HFF-Myc (cell line): Measurements from ENCODE around the gene SV2A.
"Not testable (repeated sequence)": the region's sequence is repeated elsewhere in the genome, so short reads cannot be mapped to it uniquely, and the experiment has no call there.

Experiments
- DNase-seq: peaks from one replicate; pipeline ENCODE4 v3.0.0-alpha.2; 2011; ENCODE audit warnings: low read depth; ENCODE audit errors: extremely low read depth
- H3K4me3 ChIP-seq: replicated peaks from 2 replicates; pipeline ENCODE4 v1.5.1; 2011; ENCODE audit warnings: low read depth, mild to moderate bottlenecking, control low read depth, low read length
- CTCF ChIP-seq: IDR thresholded peaks from 2 replicates; pipeline ENCODE4 v1.5.1; 2012; ENCODE audit warnings: mild to moderate bottlenecking, low read depth, low read length, control low read depth; ENCODE audit errors: missing control alignments

Gene SV2A

GRCh38 chr1:149887456-149888246, 30.0 kb downstream of the SV2A start:
- TF ChIP-seq CTCF: no peak
- H3K4me3 ChIP-seq: peak overlapping the region; percentile 57
- peak; percentile 97 for DNase-seq

GRCh38 chr1:149887196-149887455, 30.5 kb downstream of the SV2A start:
- H3K4me3 ChIP-seq: peak overlapping the region; percentile 57
- DNase-seq: not testable (repeated sequence)

GRCh38 chr1:149886396-149887195, 31.0 kb downstream of the SV2A start:
- no peak for TF ChIP-seq CTCF
- peak; percentile 99 for DNase-seq
- H3K4me3 ChIP-seq: peak overlapping the region; percentile 57

GRCh38 chr1:149886121-149886395, 31.6 kb downstream of the SV2A start:
- peak overlapping the region; percentile 57 for H3K4me3 ChIP-seq
- DNase-seq: not testable (repeated sequence)

GRCh38 chr1:149885339-149886120, 32.1 kb downstream of the SV2A start:
- peak; percentile 77 for DNase-seq
- TF ChIP-seq CTCF: no peak

GRCh38 chr1:149884433-149885338, 33.0 kb downstream of the SV2A start:
- DNase-seq: no peak
- H3K4me3 ChIP-seq: peak overlapping the region; percentile 57
- no peak for TF ChIP-seq CTCF

More at GRCh38 chr1:149885339-149886120, 32.1 kb downstream of the SV2A start:
- peak overlapping the region; percentile 57 for H3K4me3 ChIP-seq

GRCh38 chr1:149883598-149884247, 33.9 kb downstream of the SV2A start:
- no peak for TF ChIP-seq CTCF
- no peak for DNase-seq
- H3K4me3 ChIP-seq: no peak overlapping the region
